IPS-18c (cell line): ENCODE data around the gene FHIT.

Source experiments
- H3K4me3 ChIP-seq: 2 replicates; pipeline ENCODE4 v1.7.0; 2013; ENCODE audit warnings: low read depth, mild to moderate bottlenecking, low read length, moderate library complexity; ENCODE audit not compliant: insufficient read depth
- H3K9me3 ChIP-seq: one replicate; pipeline ENCODE4 v1.6.1; 2013; ENCODE audit warnings: mild to moderate bottlenecking, low read length, moderate library complexity; ENCODE audit not compliant: control insufficient read depth, insufficient read depth

Gene FHIT

GRCh38 chr3:59802045-59802444 is 1449.2 kb downstream of the FHIT start:
- H3K9me3 ChIP-seq: no peaks in the 10 kb centered on the region
- no peak overlapping the region for H3K4me3 ChIP-seq

- no peak overlapping the region for H3K4me3 ChIP-seq
- no peaks in the 10 kb centered on the region for H3K9me3 ChIP-seq
These were observed 1450.8 kb downstream of the FHIT start for GRCh38 chr3:59800481-59800880.

GRCh38 chr3:59798372-59799086 is 1452.7 kb downstream of the FHIT start:
- Histone ChIP-seq H3K9me3 (no peaks in the 10 kb centered on the region), H3K4me3 (no peak overlapping the region)

- H3K9me3 ChIP-seq: no peaks in the 10 kb centered on the region
- H3K4me3 ChIP-seq: no peak overlapping the region
These were observed 1453.7 kb downstream of the FHIT start for GRCh38 chr3:59797533-59797932.

- no peak overlapping the region for H3K4me3 ChIP-seq
- no peaks in the 10 kb centered on the region for H3K9me3 ChIP-seq
These were observed 1454.8 kb downstream of the FHIT start for GRCh38 chr3:59796456-59796855.

- no peak overlapping the region for H3K4me3 ChIP-seq
- no peaks in the 10 kb centered on the region for H3K9me3 ChIP-seq
These were observed 1455.5 kb downstream of the FHIT start for GRCh38 chr3:59795756-59796155.

- Histone ChIP-seq H3K9me3 (no peaks in the 10 kb centered on the region), H3K4me3 (no peak overlapping the region)
These were observed 1457.3 kb downstream of the FHIT start for GRCh38 chr3:59793976-59794375.

GRCh38 chr3:59791774-59792308 is 1459.4 kb downstream of the FHIT start:
- no peaks in the 10 kb centered on the region for H3K9me3 ChIP-seq
- H3K4me3 ChIP-seq: no peak overlapping the region

GRCh38 chr3:59790241-59790640 is 1461.0 kb downstream of the FHIT start:
- H3K4me3 ChIP-seq: no peak overlapping the region

GRCh38 chr3:59788801-59789200 is 1462.5 kb downstream of the FHIT start:
- Histone ChIP-seq H3K9me3 (no peaks in the 10 kb centered on the region), H3K4me3 (no peak overlapping the region)

More at GRCh38 chr3:59790241-59790640, 1461.0 kb downstream of the FHIT start:
- H3K9me3 ChIP-seq: no peaks in the 10 kb centered on the region

GRCh38 chr3:59788133-59788532 is 1463.1 kb downstream of the FHIT start:
- H3K4me3 ChIP-seq: no peak overlapping the region
- H3K9me3 ChIP-seq: no peaks in the 10 kb centered on the region

GRCh38 chr3:59786374-59786773 is 1464.9 kb downstream of the FHIT start:
- Histone ChIP-seq H3K9me3 (no peaks in the 10 kb centered on the region), H3K4me3 (no peak overlapping the region)

- Histone ChIP-seq H3K4me3 (no peak overlapping the region), H3K9me3 (no peaks in the 10 kb centered on the region)
These were observed 1467.1 kb downstream of the FHIT start for GRCh38 chr3:59784164-59784563.

GRCh38 chr3:59783468-59783988 is 1467.7 kb downstream of the FHIT start:
- Histone ChIP-seq H3K4me3 (no peak overlapping the region), H3K9me3 (no peaks in the 10 kb centered on the region)

GRCh38 chr3:59782664-59783063 is 1468.6 kb downstream of the FHIT start:
- no peaks in the 10 kb centered on the region for H3K9me3 ChIP-seq
- H3K4me3 ChIP-seq: no peak overlapping the region

- H3K9me3 ChIP-seq: no peaks in the 10 kb centered on the region
These were observed 1471.0 kb downstream of the FHIT start for GRCh38 chr3:59780209-59780608.

GRCh38 chr3:59779260-59779659 is 1472.0 kb downstream of the FHIT start:
- H3K4me3 ChIP-seq: no peak overlapping the region

More at GRCh38 chr3:59780209-59780608, 1471.0 kb downstream of the FHIT start:
- H3K4me3 ChIP-seq: no peak overlapping the region

GRCh38 chr3:59777667-59778077 is 1473.6 kb downstream of the FHIT start:
- Histone ChIP-seq H3K9me3 (no peaks in the 10 kb centered on the region), H3K4me3 (no peak overlapping the region)

More at GRCh38 chr3:59779260-59779659, 1472.0 kb downstream of the FHIT start:
- H3K9me3 ChIP-seq: no peaks in the 10 kb centered on the region
